Astrocyte of the cerebellum (primary cell): ENCODE results near the gene TMEM164.
A peak's percentile ranks its signal among the peaks of the same experiment; 100 is the strongest.

Source experiments
- DNase-seq: peaks from one replicate; pipeline ENCODE4 v3.0.0-alpha.2; 2011; ENCODE audit warnings: low read depth
- H3K4me3 ChIP-seq: 2 replicates; pipeline ENCODE4 v1.5.1; 2011; ENCODE audit warnings: mild to moderate bottlenecking, low read depth, low read length, moderate library complexity
- CTCF ChIP-seq: IDR thresholded peaks from 2 replicates; pipeline ENCODE4 v1.5.1; 2012; ENCODE audit warnings: low read length, low read depth, moderate library complexity, mild to moderate bottlenecking; ENCODE audit errors: missing control alignments
- in situ Hi-C: cut with HindIII; loops from 2 replicates; pipeline ENCODE4 v1.10.0; 2017; ENCODE audit warnings: low sequenced_read_pairs

The TMEM164 gene

GRCh38 chrX:109995155-109995554 is 7.8 kb upstream of the TMEM164 start:
- in situ Hi-C loops = no loop called here
- TF ChIP-seq CTCF = no peak

GRCh38 chrX:109997786-109998452 is 5.0 kb upstream of the TMEM164 start:
- in situ Hi-C loops = no loop called here
- no peak for TF ChIP-seq CTCF
- DNase-seq = no peak
- H3K4me3 ChIP-seq = no peak overlapping the region

More at GRCh38 chrX:109995155-109995554, 7.8 kb upstream of the TMEM164 start:
- DNase-seq = no peak
- no peak overlapping the region for H3K4me3 ChIP-seq

- no peak for TF ChIP-seq CTCF
Observed at GRCh38 chrX:110000000-110000399, 2.9 kb upstream of the TMEM164 start.

GRCh38 chrX:110000847-110001713 is 1.8 kb upstream of the TMEM164 start:
- no peak for DNase-seq
- in situ Hi-C loops = no loop called here
- H3K4me3 ChIP-seq = no peak overlapping the region
- TF ChIP-seq CTCF = no peak

More at GRCh38 chrX:110000000-110000399, 2.9 kb upstream of the TMEM164 start:
- DNase-seq = no peak
- in situ Hi-C loops = no loop called here
- H3K4me3 ChIP-seq = no peak overlapping the region

GRCh38 chrX:110001740-110002299 is 1.1 kb upstream of the TMEM164 start:
- in situ Hi-C loops = no loop called here

More at GRCh38 chrX:110001740-110002299, 1.1 kb upstream of the TMEM164 start:
- DNase-seq = no peak
- H3K4me3 ChIP-seq = peak overlapping the region; percentile 55
- no peak for TF ChIP-seq CTCF
